ENCODE data around the gene SYAP1. TPM values are rescaled to one million over a fixed set of nuclear protein-coding genes. Genes with fewer than 3 reads are reported as not detected.
"Not testable (repeated sequence)": the region's sequence is repeated elsewhere in the genome, so short reads cannot be mapped to it uniquely, and the experiment has no call there.

The SYAP1 gene
- total RNA-seq, 2 experiments from 2014 or later, result 22.8 to 31.4 TPM

DNA sequence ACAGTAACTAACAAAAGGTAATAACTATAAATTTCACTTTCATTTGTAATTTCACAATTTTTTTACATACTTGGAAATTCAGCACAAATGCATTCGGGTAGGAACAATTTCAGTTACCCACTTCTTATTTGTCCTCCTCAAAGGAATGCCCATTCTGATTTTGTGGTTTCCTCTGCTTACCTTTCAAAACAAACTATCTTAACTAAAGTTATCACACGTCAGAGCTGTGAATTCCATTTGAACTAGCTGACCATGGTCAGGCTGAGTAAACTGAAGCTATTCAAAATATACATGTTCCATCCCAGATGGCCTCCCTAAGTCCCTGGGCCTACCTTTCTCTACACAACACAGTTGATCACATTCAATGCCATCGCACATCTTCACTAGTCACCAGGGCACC, 11.4 kb upstream of the SYAP1 start:
- ChIA-PET POLR2A (no interaction called here), CTCF (no interaction called here)
- H3K4me1 Mint-ChIP-seq, result peaks cover 7% of the 10 kb centered on the region
- DNase-seq, result no peak
- H3K36me3 Mint-ChIP-seq (ENCODE audit: low read depth), result peaks cover 3% of the 10 kb centered on the region
- no peak for ATAC-seq
- H3K27me3 Mint-ChIP-seq, result no peaks in the 10 kb centered on the region
- H3K9me3 Mint-ChIP-seq (ENCODE audit: low read depth), result no peaks in the 10 kb centered on the region
- no peak overlapping the region for H3K27ac Mint-ChIP-seq
- intact Hi-C loops (cut with DNase I, micrococcal nuclease), result no loop called here
- no peak overlapping the region for H3K4me3 Mint-ChIP-seq

DNA sequence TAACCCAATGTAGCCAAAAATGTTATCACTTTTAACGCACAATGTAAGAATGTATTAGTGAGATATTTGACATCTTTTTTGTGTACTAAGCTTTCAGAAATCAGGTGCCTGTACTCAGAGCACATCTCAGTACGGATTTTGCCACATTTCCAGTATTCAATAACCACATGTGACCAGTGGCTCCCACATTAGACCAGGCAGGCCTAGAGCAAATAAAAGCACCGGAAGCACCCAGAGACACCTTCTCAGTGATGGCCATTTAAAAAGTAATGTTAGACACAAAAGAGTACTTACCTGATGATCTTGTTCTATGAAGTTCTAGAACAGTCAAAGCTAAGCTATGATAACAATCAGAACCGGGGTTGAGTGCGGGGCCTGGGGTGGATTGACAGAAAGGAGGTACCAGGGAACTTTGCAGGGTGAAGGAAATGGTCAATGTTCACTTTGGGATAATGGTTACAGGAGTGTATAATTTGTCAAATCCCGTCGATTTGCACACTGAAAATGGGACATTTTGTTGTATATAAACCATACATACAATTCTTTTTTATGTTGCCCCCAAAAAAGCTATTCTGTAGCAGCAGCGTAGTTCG, 8.1 kb upstream of the SYAP1 start:
- Mint-ChIP-seq H3K27me3 (no peaks in the 10 kb centered on the region), H3K4me3 (peak overlapping the region; percentile 72), H3K27ac (peak overlapping the region; percentile 82), H3K36me3 (ENCODE audit: low read depth) (peaks cover 3% of the 10 kb centered on the region), H3K9me3 (ENCODE audit: low read depth) (no peaks in the 10 kb centered on the region), H3K4me1 (peaks cover 10% of the 10 kb centered on the region)
- ATAC-seq, result no peak
- peak; percentile 5 for DNase-seq
- intact Hi-C loops (cut with DNase I, micrococcal nuclease), result loop anchor here (5.0 to 10.0 kb wide), 4 partner anchors 229 to 1037 kb away; partner anchors contain the start of genes CA5B (in 1 of the 2) and REPS2 (in 1 of the 2)
- ChIA-PET POLR2A (interaction anchor here (0.6 kb wide), 1 partner anchor 650 kb away, joined by 3 read pairs; no protein-coding TSS in a partner anchor), CTCF (no interaction called here)

GRCh38 chrX:16711893-16712547, 7.4 kb upstream of the SYAP1 start:
- ChIA-PET CTCF (interaction anchor here (0.9 kb wide), 1 partner anchor 17 kb away, joined by 5 read pairs; no protein-coding TSS in a partner anchor), POLR2A (interaction anchor here (0.6 kb wide), 1 partner anchor 651 kb away, joined by 3 read pairs; no protein-coding TSS in a partner anchor)
- Mint-ChIP-seq H3K36me3 (ENCODE audit: low read depth) (peaks cover 3% of the 10 kb centered on the region), H3K4me3 (peak overlapping the region; percentile 77), H3K9me3 (ENCODE audit: low read depth) (no peaks in the 10 kb centered on the region), H3K27ac (peak overlapping the region; percentile 72), H3K27me3 (no peaks in the 10 kb centered on the region), H3K4me1 (peaks cover 10% of the 10 kb centered on the region)
- intact Hi-C loops (cut with DNase I, micrococcal nuclease), result loop anchor here (5.0 to 10.0 kb wide), 4 partner anchors 230 to 1037 kb away; partner anchors contain the start of genes CA5B (in 1 of the 2) and REPS2 (in 1 of the 2)
- peak; percentile 5 for DNase-seq
- ATAC-seq, result peak; percentile 39

GRCh38 chrX:16712548-16713155, 6.8 kb upstream of the SYAP1 start, which contains the start of gene CTPS2:
Gene CTPS2, minus strand, starts transcription at chrX:16712669. Its CDS starts 9,767 bp downstream, at chrX:16702902.
- intact Hi-C loops (cut with DNase I, micrococcal nuclease), result loop anchor here (5.0 to 10.0 kb wide), 4 partner anchors 230 to 1038 kb away; partner anchors contain the start of genes CA5B (in 1 of the 2) and REPS2 (in 1 of the 2)
- POLR2A ChIA-PET, result no interaction called here
- Mint-ChIP-seq H3K27me3 (no peaks in the 10 kb centered on the region), H3K36me3 (ENCODE audit: low read depth) (peaks cover 3% of the 10 kb centered on the region), H3K4me1 (peaks cover 10% of the 10 kb centered on the region), H3K27ac (peak within 1 kb of the TSS; percentile 82), H3K9me3 (ENCODE audit: low read depth) (no peaks in the 10 kb centered on the region), H3K4me3 (peak within 1 kb of the TSS; percentile 77)
- DNase-seq (peak; percentile 75), ATAC-seq (peak; percentile 97)
- CTCF ChIA-PET, result interaction anchor here (0.9 kb wide), 1 partner anchor 17 kb away, joined by 5 read pairs; no protein-coding TSS in a partner anchor

- intact Hi-C loops (cut with DNase I, micrococcal nuclease), result loop anchor here (5.0 to 10.0 kb wide), 4 partner anchors 230 to 1040 kb away; partner anchors contain the start of genes CA5B (in 1 of the 2) and REPS2 (in 1 of the 2)
- ChIA-PET POLR2A (no interaction called here), CTCF (no interaction called here)
- Mint-ChIP-seq H3K27me3 (no peaks in the 10 kb centered on the region), H3K27ac (no peak overlapping the region), H3K9me3 (ENCODE audit: low read depth) (no peaks in the 10 kb centered on the region), H3K4me1 (peaks cover 12% of the 10 kb centered on the region), H3K36me3 (ENCODE audit: low read depth) (no peaks in the 10 kb centered on the region), H3K4me3 (no peak overlapping the region)
- ATAC-seq (no peak), DNase-seq (no peak)
Observed at GRCh38 chrX:16714504-16714903, 4.9 kb upstream of the SYAP1 start.

GRCh38 chrX:16715638-16716037, 3.8 kb upstream of the SYAP1 start:
- H3K4me3 Mint-ChIP-seq; H3K9me3 Mint-ChIP-seq (ENCODE audit: low read depth); ATAC-seq; DNase-seq; H3K27ac Mint-ChIP-seq; CTCF ChIA-PET; H3K27me3 Mint-ChIP-seq; H3K36me3 Mint-ChIP-seq (ENCODE audit: low read depth): not testable (repeated sequence)
- H3K4me1 Mint-ChIP-seq, result peaks cover 17% of the 10 kb centered on the region
- intact Hi-C loops (cut with DNase I, micrococcal nuclease), result loop anchor here (5.0 to 10.0 kb wide), 4 partner anchors 229 to 1041 kb away; partner anchors contain the start of genes CA5B (in 1 of the 2), REPS2 (in 1 of the 2) and SCML1 (in 1 of the 2)
- POLR2A ChIA-PET, result interaction anchor here (0.7 kb wide), 1 partner anchor 84 kb away, joined by 7 read pairs; no protein-coding TSS in a partner anchor

- H3K27me3 Mint-ChIP-seq; H3K4me3 Mint-ChIP-seq; ATAC-seq; CTCF ChIA-PET; H3K36me3 Mint-ChIP-seq (ENCODE audit: low read depth); H3K27ac Mint-ChIP-seq; H3K9me3 Mint-ChIP-seq (ENCODE audit: low read depth); DNase-seq: not testable (repeated sequence)
- POLR2A ChIA-PET, result interaction anchor here (0.7 kb wide), 1 partner anchor 84 kb away, joined by 7 read pairs; no protein-coding TSS in a partner anchor
- intact Hi-C loops (cut with DNase I, micrococcal nuclease), result loop anchor here (5.0 to 10.0 kb wide), 4 partner anchors 228 to 1042 kb away; partner anchors contain the start of genes CA5B (in 1 of the 2), REPS2 (in 1 of the 2) and SCML1 (in 1 of the 2)
- peaks cover 19% of the 10 kb centered on the region for H3K4me1 Mint-ChIP-seq
Observed at GRCh38 chrX:16716451-16716850, 3.0 kb upstream of the SYAP1 start.

- ChIA-PET CTCF (interaction anchor here (0.9 kb wide), 1 partner anchor 23 kb away, joined by 4 read pairs; no protein-coding TSS in a partner anchor), POLR2A (no interaction called here)
- intact Hi-C loops (cut with DNase I, micrococcal nuclease), result loop anchor here (1.0 to 10.0 kb wide), 9 partner anchors 67 to 1044 kb away; partner anchors contain the start of genes TXLNG (in 2 of the 2), AP1S2 (in 1 of the 2), CA5B (in 1 of the 2) and RBBP7 (in 1 of the 2)
Observed at GRCh38 chrX:16718824-16719333, 533 bp upstream of the SYAP1 start.

DNA sequence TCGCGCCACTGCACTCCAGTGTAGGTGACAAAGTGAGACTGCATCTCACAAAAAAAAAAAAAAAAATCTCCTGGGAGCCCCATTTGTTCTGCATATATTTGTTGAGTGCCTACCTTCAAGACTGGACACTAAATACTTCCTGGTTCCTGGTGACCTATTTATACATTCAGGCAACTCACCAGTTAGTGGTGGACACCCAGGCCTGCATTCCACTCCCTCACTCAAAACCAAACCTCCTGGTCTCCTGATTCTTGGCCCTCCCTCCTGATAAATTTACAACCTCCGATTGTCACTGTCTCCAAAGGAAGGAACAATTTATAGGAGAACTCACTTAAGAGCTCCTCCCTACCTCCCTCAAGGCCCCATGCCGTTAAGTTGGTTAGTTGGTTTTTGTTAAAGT, 3.1 kb downstream of the SYAP1 start:
- Mint-ChIP-seq H3K36me3 (ENCODE audit: low read depth) (peaks cover 6% of the 10 kb centered on the region), H3K27me3 (no peaks in the 10 kb centered on the region), H3K4me3 (no peak overlapping the region), H3K27ac (no peak overlapping the region), H3K4me1 (peaks cover 22% of the 10 kb centered on the region), H3K9me3 (ENCODE audit: low read depth) (no peaks in the 10 kb centered on the region)
- ChIA-PET CTCF (interaction anchor here (0.6 to 1.3 kb wide), 2 partner anchors 56 to 87 kb away, joined by 3 read pairs; no protein-coding TSS in a partner anchor), POLR2A (no interaction called here)
- DNase-seq (no peak), ATAC-seq (no peak)
- intact Hi-C loops (cut with DNase I, micrococcal nuclease), result no loop called here

More at GRCh38 chrX:16718824-16719333, 533 bp upstream of the SYAP1 start:
- peaks cover 22% of the 10 kb centered on the region for H3K4me1 Mint-ChIP-seq
- H3K9me3 Mint-ChIP-seq (ENCODE audit: low read depth), result no peaks in the 10 kb centered on the region
- no peak for DNase-seq
- peak overlapping the region; percentile 74 for H3K4me3 Mint-ChIP-seq
- H3K27ac Mint-ChIP-seq, result peak overlapping the region; percentile 88
- H3K36me3 Mint-ChIP-seq (ENCODE audit: low read depth), result peaks cover 2% of the 10 kb centered on the region
- no peaks in the 10 kb centered on the region for H3K27me3 Mint-ChIP-seq
- ATAC-seq, result peak; percentile 13

GRCh38 chrX:16725072-16725471, 5.7 kb downstream of the SYAP1 start:
- no peak overlapping the region for H3K27ac Mint-ChIP-seq
- peaks cover 9% of the 10 kb centered on the region for H3K36me3 Mint-ChIP-seq (ENCODE audit: low read depth)
- H3K4me1 Mint-ChIP-seq, result peaks cover 20% of the 10 kb centered on the region
- CTCF ChIA-PET, result interaction anchor here (0.6 kb wide), 1 partner anchor 9 kb away, joined by 3 read pairs; no protein-coding TSS in a partner anchor
- no peaks in the 10 kb centered on the region for H3K27me3 Mint-ChIP-seq
- no peaks in the 10 kb centered on the region for H3K9me3 Mint-ChIP-seq (ENCODE audit: low read depth)
- POLR2A ChIA-PET, result no interaction called here
- no peak for ATAC-seq
- no peak overlapping the region for H3K4me3 Mint-ChIP-seq
- DNase-seq, result no peak
- intact Hi-C loops (cut with DNase I, micrococcal nuclease), result no loop called here

Data from activated CD4-positive, alpha-beta T cell treated with anti-CD3 and anti-CD28 coated beads for 36 hours (primary cell).